SIG-M5 treated with dmso at 0.1 percent for 504 hours (cell line): ENCODE measurements around the gene SLC34A3.

Experiments used
- DNase-seq: peaks from one replicate; lab custom pipeline; 2025; ENCODE audit not compliant: unreplicated experiment; lab: John Stamatoyannopoulos, UW

SLC34A3 gene

GRCh38 chr9:137195525-137196220 is 35.0 kb upstream of the SLC34A3 start:
- no peak for DNase-seq

GRCh38 chr9:137198051-137198901 is 32.4 kb upstream of the SLC34A3 start:
- no peak for DNase-seq

GRCh38 chr9:137198902-137199283 is 31.8 kb upstream of the SLC34A3 start:
- DNase-seq = no peak

- no peak for DNase-seq
Measured at GRCh38 chr9:137199411-137200121, 31.1 kb upstream of the SLC34A3 start.

- peak; percentile 99 for DNase-seq
Measured at GRCh38 chr9:137200311-137201204, 30.1 kb upstream of the SLC34A3 start, which contains the start of gene TPRN. TPRN (minus strand) TSS chr9:137200741; CDS start chr9:137200711, 30 bp downstream.

- DNase-seq = no peak
Measured at GRCh38 chr9:137201205-137201868, 29.4 kb upstream of the SLC34A3 start.

- no peak for DNase-seq
Measured at GRCh38 chr9:137202966-137203365, 27.7 kb upstream of the SLC34A3 start.

GRCh38 chr9:137204731-137205125 is 26.0 kb upstream of the SLC34A3 start:
- DNase-seq = no peak

- peak; percentile 72 for DNase-seq
Measured at GRCh38 chr9:137205126-137206069, 25.3 kb upstream of the SLC34A3 start, which contains the start of the genes NDOR1 and TMEM203. NDOR1 (plus strand) TSS chr9:137205700; CDS start chr9:137205778, 78 bp downstream. TMEM203 (minus strand) TSS chr9:137205648; CDS start chr9:137205414, 234 bp downstream.

GRCh38 chr9:137206602-137207001 is 24.1 kb upstream of the SLC34A3 start:
- no peak for DNase-seq

GRCh38 chr9:137211532-137211931 is 19.2 kb upstream of the SLC34A3 start:
- no peak for DNase-seq

GRCh38 chr9:137212520-137212919 is 18.2 kb upstream of the SLC34A3 start:
- no peak for DNase-seq

- DNase-seq = no peak
Measured at GRCh38 chr9:137213160-137214060, 17.3 kb upstream of the SLC34A3 start.

GRCh38 chr9:137214620-137215019 is 16.1 kb upstream of the SLC34A3 start:
- DNase-seq = no peak

GRCh38 chr9:137215196-137215986 is 15.3 kb upstream of the SLC34A3 start:
- DNase-seq = no peak

- no peak for DNase-seq
Measured at GRCh38 chr9:137216188-137216965, 14.3 kb upstream of the SLC34A3 start.
